Esophagus mucosa (tissue), 1 donor: ENCODE data around the gene KRTAP9-8. TPM values are rescaled to one million over a fixed set of nuclear protein-coding genes. Genes with fewer than 3 reads are reported as not detected.
"Not testable (repeated sequence)": the region's sequence is repeated elsewhere in the genome, so short reads cannot be mapped to it uniquely, and the experiment has no call there.

ENCODE experiments used
- ATAC-seq: fragments of 200-7000 bp; cut with Tn5 transposase; one replicate; pipeline ENCODE4 v1.9.1; 2020
- total RNA-seq: library from RNA; stranded (reverse); gene quantifications from one replicate; pipeline ENCODE4 v1.2.4, GENCODE V29; 2023
- donor health status: DM: yes; HTN: yes; CAD: no.

The KRTAP9-8 gene, protein sequence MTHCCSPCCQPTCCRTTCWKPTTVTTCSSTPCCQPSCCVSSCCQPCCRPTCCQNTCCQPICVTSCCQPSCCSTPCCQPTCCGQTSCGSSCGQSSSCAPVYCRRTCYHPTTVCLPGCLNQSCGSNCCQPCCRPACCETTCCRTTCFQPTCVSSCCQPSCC
- total RNA-seq: not detected

DNA sequence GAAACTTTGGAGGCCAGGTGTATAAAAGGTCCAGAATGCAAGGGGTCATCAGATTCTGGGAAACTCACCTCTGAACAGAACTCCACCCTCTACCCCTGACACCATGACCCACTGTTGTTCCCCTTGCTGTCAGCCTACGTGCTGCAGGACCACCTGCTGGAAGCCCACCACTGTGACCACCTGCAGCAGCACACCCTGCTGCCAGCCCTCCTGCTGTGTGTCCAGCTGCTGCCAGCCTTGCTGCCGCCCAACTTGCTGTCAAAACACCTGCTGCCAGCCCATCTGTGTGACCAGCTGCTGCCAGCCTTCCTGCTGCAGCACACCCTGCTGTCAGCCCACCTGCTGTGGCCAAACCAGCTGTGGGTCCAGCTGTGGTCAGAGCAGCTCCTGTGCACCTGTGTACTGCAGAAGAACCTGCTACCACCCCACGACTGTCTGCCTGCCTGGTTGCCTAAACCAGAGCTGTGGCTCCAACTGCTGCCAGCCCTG is at the start of gene KRTAP9-8:
KRTAP9-8 (plus strand) TSS at position 51 of the 489 bp plus-strand sequence; CDS start at position 104, 53 bp downstream.
- ATAC-seq: not testable (repeated sequence)

GRCh38 chr17:41189837-41190318 is 47.9 kb upstream of the KRTAP9-8 start, which contains the start of gene KRTAP9-1:
TSS of gene KRTAP9-1 (plus strand) at chr17:41189887. CDS start at chr17:41189887, 0 bp downstream.
- not testable (repeated sequence) for ATAC-seq

GRCh38 chr17:41190328-41190727 is 47.5 kb upstream of the KRTAP9-8 start:
- ATAC-seq: no peak

DNA sequence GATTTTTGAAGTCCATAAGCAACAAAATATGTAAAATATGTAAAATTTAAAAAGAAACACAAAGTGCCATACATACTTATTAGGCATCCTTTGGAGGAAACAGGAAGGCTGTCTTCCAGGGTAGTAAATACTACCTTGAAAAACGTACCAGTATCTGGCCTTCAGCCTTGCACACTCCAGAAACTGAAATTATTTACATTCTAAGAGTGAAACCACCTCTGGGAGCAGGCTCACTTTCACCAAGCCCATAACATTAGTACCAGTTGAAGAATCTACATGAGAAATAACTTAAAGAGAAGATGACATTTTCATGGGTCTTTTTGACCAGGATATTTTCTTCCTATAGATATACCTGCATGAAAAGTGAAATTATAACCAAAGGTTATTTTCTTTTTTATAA is 41.7 kb upstream of the KRTAP9-8 start:
- no peak for ATAC-seq

DNA sequence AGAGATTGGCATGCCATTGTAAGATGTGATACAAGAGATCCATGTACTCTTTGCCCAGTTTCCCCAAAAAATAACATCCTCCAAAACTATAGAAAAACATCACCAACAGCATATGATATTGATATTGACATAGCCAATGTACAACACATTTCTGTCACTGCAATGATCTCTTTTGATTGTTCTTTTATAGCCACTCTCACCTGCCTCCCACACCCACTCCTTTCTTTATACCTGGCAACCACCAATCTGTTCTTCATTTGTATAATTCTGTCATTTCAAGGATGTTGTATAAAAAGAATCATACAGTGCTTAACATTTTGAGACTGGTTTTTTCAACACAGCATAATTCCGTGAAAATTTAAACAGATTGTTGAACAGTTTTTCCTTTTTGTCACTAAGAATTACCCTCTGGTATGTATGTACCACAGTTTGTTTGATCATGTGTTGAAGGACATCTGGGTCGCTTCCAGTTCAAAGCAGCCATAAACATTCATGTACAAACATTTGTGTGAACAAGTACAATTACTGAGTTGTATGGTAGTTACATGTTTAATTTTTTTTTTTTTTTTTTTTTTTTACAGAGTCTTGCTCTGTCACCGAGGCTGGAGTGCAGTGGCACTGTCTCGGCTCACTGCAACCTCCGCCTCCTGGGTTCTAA is 38.2 kb upstream of the KRTAP9-8 start:
- ATAC-seq: no peak

GRCh38 chr17:41211845-41212466 is 25.8 kb upstream of the KRTAP9-8 start:
- ATAC-seq: no peak

GRCh38 chr17:41212524-41213169 is 25.2 kb upstream of the KRTAP9-8 start:
- ATAC-seq: no peak

GRCh38 chr17:41215681-41216080 is 22.1 kb upstream of the KRTAP9-8 start:
- no peak for ATAC-seq

- no peak for ATAC-seq
These were observed 14.0 kb upstream of the KRTAP9-8 start for GRCh38 chr17:41223821-41224220.

GRCh38 chr17:41226051-41226450 is 11.7 kb upstream of the KRTAP9-8 start:
- no peak for ATAC-seq

DNA sequence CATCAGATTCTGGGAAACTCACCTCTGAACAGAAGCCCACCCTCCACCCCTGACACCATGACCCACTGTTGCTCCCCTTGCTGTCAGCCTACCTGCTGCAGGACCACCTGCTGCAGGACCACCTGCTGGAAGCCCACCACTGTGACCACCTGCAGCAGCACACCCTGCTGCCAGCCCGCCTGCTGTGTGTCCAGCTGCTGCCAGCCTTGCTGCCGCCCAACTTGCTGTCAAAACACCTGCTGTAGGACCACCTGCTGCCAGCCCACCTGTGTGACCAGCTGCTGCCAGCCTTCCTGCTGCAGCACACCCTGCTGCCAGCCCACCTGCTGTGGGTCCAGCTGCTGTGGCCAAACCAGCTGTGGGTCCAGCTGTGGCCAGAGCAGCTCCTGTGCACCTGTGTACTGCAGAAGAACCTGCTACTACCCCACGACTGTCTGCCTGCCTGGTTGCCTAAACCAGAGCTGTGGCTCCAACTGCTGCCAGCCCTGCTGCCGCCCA is 11.2 kb upstream of the KRTAP9-8 start, which contains the start of gene KRTAP9-2:
KRTAP9-2 (plus strand) TSS at position 51 of the 498 bp plus-strand sequence; CDS start at position 58, 7 bp downstream.
- not testable (repeated sequence) for ATAC-seq

DNA sequence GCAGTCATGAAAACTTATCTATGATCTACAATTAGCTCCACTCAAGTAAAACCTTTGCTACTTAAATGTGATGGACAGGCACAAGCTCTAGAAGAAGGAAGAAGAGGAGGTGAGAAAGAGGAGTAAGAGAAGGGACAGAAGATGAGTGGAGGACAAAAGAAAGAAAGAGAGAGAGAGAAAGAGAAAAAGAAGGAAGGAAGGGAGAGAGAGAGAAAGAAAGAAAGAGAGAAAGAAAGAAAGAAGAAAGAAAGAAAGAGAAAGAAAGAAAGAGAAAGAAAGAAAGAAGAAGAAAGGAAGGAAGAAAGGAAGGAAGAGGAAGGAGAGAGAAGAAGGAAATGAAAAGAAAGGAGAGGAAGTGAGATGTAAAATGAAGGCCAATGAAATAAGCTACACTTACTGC is 7.7 kb upstream of the KRTAP9-8 start:
- no peak for ATAC-seq

GRCh38 chr17:41231731-41232130 is 6.1 kb upstream of the KRTAP9-8 start:
- ATAC-seq: no peak

GRCh38 chr17:41232399-41233105 is 5.2 kb upstream of the KRTAP9-8 start, which contains the start of gene KRTAP9-3:
TSS of gene KRTAP9-3 (plus strand) at chr17:41232449. CDS start at chr17:41232502, 53 bp downstream.
- ATAC-seq: not testable (repeated sequence)

- not testable (repeated sequence) for ATAC-seq
These were observed 683 bp upstream of the KRTAP9-8 start for GRCh38 chr17:41237116-41237515.

- ATAC-seq: not testable (repeated sequence)
These were observed 9.4 kb downstream of the KRTAP9-8 start for GRCh38 chr17:41246995-41247787.

- not testable (repeated sequence) for ATAC-seq
These were observed 11.9 kb downstream of the KRTAP9-8 start, which contains the start of gene KRTAP9-4 for GRCh38 chr17:41249637-41250240. TSS of gene KRTAP9-4 (plus strand) at chr17:41249687. CDS start at chr17:41249721, 34 bp downstream.

DNA sequence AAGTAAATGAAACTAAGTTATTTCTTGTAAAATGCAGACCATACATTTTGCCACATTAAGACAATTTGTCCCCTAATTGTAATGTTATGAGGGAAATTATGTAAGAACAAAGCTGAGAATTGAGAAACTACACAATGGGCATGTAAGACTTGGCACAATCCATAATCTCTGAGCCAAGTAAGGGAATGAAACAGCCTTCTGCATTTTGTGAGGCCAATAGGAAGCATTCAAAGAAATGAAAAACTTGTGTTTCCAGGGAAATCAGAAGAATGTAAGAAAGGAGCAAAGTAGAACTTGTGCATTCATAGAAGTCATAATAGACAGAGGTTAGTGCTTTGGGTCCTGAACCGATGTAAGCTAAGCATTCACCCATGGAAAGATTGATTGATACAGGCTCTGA is 13.5 kb downstream of the KRTAP9-8 start:
- ATAC-seq: no peak

DNA sequence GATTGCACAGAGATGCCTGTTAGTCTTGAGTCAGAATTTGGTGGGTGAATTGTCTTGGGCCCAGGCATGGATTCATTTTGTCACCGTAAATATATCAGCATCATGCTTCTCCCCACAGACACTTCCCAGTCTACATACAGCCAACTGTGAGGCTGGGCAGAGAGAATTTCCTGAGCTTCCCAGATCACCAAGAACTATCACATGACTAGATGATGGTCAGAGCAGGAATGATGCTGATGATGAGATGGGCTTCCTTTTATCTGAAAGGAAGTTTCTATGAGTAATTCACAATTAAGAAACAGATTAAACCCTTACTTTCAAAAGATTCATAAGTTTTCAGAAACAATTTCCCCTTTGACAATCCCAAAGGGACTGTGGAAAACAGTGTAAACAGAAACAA is 17.1 kb downstream of the KRTAP9-8 start:
- ATAC-seq: no peak
